ENCODE data around the gene CASZ1.

DNA sequence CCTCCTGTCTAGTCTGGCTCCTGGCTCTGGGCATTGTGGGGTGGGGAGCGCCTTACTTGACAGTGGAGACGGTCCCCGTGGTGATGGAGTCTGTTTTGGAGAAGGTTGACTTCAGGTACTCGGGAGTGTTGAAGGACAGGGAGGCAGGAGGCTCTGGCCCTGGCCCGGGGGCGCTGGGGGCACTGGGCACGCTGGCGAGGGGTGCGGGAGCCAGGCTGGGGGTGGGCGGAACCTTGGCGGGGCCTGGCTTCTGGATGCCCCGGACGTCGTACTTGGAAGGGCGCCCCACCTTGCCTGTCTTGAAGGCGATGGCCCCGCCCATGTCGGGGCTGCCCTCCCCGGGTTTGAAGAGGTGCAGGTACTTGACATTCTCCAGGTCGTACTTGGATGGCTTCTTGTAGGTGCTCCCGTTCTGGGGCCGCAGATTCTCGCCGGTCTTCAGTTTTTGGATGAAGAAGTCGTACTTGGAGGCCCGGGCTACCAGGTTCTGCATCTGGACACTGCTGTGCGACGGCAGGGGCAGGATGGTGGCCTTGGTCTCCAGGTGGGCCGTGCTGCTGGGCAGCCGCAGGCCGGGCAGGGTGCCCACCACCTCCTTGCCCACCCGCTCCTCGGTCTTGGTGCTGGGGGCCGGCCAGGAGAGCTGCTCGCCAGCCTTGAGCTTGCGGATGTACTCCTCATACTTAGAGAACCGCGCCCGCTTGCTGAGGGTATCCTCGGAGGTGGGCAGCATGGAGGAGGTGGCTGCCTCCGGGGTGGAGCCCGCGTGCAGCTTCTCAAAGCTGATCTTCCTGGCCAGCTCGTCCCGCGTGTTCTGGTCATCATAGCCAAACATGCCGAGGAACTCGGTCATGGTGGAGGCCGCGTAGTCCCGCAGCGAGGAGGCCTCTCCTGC, 136.6 kb downstream of the CASZ1 start:
- TF ChIP-seq, protein P1, sequence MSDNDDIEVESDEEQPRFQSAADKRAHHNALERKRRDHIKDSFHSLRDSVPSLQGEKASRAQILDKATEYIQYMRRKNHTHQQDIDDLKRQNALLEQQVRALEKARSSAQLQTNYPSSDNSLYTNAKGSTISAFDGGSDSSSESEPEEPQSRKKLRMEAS (IDR thresholded peaks at IDR 0.05): no peak
- TF ChIP-seq, protein P2, sequence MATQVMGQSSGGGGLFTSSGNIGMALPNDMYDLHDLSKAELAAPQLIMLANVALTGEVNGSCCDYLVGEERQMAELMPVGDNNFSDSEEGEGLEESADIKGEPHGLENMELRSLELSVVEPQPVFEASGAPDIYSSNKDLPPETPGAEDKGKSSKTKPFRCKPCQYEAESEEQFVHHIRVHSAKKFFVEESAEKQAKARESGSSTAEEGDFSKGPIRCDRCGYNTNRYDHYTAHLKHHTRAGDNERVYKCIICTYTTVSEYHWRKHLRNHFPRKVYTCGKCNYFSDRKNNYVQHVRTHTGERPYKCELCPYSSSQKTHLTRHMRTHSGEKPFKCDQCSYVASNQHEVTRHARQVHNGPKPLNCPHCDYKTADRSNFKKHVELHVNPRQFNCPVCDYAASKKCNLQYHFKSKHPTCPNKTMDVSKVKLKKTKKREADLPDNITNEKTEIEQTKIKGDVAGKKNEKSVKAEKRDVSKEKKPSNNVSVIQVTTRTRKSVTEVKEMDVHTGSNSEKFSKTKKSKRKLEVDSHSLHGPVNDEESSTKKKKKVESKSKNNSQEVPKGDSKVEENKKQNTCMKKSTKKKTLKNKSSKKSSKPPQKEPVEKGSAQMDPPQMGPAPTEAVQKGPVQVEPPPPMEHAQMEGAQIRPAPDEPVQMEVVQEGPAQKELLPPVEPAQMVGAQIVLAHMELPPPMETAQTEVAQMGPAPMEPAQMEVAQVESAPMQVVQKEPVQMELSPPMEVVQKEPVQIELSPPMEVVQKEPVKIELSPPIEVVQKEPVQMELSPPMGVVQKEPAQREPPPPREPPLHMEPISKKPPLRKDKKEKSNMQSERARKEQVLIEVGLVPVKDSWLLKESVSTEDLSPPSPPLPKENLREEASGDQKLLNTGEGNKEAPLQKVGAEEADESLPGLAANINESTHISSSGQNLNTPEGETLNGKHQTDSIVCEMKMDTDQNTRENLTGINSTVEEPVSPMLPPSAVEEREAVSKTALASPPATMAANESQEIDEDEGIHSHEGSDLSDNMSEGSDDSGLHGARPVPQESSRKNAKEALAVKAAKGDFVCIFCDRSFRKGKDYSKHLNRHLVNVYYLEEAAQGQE (IDR thresholded peaks at IDR 0.05; ENCODE audit: low read depth): no peak
- no peak for TF ChIP-seq YY1 (IDR thresholded peaks at IDR 0.05; ENCODE audit: low read depth)
- TF ChIP-seq TAF1 (IDR thresholded peaks at IDR 0.05; ENCODE audit: low read depth): no peak
- TF ChIP-seq ZBTB7A (IDR thresholded peaks at IDR 0.05; ENCODE audit: low read depth): no peak
- TF ChIP-seq FOXM1 (IDR thresholded peaks at IDR 0.05; ENCODE audit: borderline replicate concordance, low read depth): no peak
- no peak for TF ChIP-seq CEBPB (IDR thresholded peaks at IDR 0.05)
- no peak for TF ChIP-seq EP300 (IDR thresholded peaks at IDR 0.05; ENCODE audit: borderline replicate concordance)
- no peak for TF ChIP-seq TEAD4 (IDR thresholded peaks at IDR 0.05)
- no peak for TF ChIP-seq TCF12 (IDR thresholded peaks at IDR 0.05; ENCODE audit: low read depth)
- TF ChIP-seq RAD21 (IDR thresholded peaks at IDR 0.05; ENCODE audit: low read depth): no peak

All from Ishikawa (cell line).